VCaP (cell line): ENCODE results near the gene BLOC1S3.
"Not testable (repeated sequence)": the region's sequence is repeated elsewhere in the genome, so short reads cannot be mapped to it uniquely, and the experiment has no call there.

Experiments used
- H3K27ac ChIP-seq: fragments of 450-650 bp; 2 replicates; pipeline ENCODE4 v1.5.1; 2017
- TF ChIP-seq, protein P1 (sequence below): fragments of 450-650 bp; conservative IDR thresholded peaks from 2 replicates; pipeline ENCODE4 v1.5.1; 2017; ENCODE audit warnings: mild to moderate bottlenecking, moderate library complexity

The BLOC1S3 gene

DNA sequence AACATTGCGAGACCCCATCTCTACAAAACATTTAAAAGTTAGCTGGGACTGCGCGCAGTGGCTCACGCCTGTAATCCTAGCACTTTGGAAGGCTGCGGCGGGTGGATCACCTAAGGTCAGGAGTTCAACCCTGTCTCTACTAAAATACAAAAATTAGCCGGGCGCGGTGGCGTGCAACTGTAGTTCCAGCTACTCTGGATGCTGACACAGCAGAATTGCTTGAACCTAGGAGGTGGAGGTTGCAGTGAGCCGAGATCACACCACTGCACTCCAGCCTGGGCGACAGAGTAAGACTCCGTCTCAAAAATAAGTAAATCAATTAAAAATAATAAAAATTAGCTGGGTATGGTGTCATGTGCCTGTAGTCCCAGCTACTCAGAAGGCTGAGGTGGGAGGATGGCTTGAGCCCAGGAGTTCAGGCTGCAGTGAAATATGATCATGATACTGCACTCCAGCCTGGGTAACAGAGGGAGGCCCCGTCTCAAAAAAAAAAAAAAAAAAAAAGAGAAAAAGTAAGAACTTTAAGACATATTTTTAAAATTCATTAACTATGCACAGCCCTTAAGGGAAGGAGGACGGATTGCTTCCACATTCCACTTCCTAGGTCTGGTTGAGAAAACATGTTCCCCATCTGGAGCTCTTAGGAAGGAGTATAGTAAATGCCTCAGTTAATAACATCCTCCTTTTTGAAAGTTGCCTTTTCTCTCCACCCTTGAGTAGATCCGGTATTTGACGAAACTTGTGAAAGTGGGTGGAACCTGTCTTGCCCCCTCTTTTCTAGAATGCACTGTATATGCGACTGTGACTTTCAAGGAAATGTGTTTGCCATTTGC lies 40.5 kb downstream of the BLOC1S3 start:
- TF ChIP-seq, protein P1, sequence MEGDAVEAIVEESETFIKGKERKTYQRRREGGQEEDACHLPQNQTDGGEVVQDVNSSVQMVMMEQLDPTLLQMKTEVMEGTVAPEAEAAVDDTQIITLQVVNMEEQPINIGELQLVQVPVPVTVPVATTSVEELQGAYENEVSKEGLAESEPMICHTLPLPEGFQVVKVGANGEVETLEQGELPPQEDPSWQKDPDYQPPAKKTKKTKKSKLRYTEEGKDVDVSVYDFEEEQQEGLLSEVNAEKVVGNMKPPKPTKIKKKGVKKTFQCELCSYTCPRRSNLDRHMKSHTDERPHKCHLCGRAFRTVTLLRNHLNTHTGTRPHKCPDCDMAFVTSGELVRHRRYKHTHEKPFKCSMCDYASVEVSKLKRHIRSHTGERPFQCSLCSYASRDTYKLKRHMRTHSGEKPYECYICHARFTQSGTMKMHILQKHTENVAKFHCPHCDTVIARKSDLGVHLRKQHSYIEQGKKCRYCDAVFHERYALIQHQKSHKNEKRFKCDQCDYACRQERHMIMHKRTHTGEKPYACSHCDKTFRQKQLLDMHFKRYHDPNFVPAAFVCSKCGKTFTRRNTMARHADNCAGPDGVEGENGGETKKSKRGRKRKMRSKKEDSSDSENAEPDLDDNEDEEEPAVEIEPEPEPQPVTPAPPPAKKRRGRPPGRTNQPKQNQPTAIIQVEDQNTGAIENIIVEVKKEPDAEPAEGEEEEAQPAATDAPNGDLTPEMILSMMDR: no peak
- H3K27ac ChIP-seq: no peak overlapping the region

DNA sequence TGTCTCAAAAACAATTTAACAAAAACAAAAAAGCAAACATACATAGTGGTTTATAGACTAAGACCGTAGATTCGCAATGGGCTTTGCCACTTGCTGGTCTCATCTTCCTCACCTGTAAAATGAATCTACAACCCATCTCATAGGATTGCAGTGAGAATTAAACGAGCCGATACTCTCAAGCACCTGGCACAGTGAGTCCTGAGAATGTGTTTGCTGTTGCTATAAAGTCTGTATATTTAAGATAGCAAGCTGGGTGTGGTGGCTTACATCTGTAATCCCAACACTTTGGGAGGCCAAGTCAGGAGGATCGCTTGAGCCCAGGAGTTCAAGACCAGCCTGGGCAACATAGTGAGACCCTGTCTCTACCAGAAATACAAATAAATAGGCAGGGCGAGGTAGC lies 44.1 kb downstream of the BLOC1S3 start:
- TF ChIP-seq, protein P1: no peak
- H3K27ac ChIP-seq: no peak overlapping the region

DNA sequence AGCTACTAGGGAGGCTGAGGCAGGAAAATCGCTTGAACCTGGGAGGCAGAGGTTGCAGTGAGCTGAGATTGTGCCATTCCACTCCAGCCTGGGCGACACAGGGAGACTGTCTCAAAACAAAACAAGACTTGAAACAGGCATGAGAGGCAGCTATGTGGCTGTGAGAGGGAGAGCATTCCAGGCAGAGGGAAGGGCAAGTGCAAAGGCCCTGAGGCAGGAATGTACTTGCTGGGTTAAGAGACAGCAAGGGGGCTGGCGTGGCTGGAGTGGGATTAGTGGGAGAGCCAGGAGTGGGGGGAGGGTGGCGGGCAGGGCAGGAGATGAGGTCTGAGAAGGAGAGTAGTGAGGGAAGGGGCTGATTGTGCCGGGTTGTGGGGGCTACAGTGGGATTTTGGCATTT lies 45.3 kb downstream of the BLOC1S3 start:
- TF ChIP-seq, protein P1: no peak
- H3K27ac ChIP-seq: no peak overlapping the region

DNA sequence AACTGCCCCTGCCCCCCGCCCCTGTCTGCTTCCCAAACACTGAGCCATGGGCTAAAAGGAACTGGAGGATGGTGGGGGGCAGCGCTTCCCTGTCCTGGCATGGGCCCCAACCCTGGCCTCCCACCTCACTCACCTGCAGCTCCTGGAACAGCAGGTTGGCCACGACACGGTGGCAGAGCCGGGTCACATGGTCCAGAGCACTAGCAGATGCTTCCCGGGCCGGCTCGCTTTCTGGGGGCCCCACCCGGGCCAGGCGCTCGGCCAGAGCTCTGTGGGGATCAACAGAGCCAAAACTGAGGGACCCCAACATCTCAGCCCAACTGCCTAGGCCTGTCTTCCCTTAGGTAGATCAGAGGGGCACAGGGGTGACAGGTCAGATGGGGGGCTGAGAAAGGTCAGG lies 46.1 kb downstream of the BLOC1S3 start:
- H3K27ac ChIP-seq: no peak overlapping the region
- TF ChIP-seq, protein P1: no peak

DNA sequence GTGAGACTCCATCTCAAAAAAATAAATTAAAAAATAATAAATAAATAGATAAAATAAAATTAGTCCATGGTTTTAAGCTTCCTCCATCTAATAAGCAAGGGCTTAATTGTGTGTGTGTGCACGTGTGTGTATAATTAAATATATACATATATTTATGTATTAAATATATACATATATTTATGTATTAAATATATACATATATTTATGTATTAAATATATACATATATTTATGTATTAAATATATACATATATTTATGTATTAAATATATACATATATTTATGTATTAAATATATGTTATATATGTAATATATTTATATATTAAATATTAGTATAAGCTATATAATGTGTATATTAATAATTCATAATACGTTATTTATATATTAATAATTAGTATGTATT lies 50.5 kb downstream of the BLOC1S3 start:
- H3K27ac ChIP-seq: not testable (repeated sequence)
